Adrenal gland (tissue), 12 donors: ENCODE results near the gene MYH13. TPM values are rescaled to one million over a fixed set of nuclear protein-coding genes. Genes with fewer than 3 reads are reported as not detected.

Source experiments
- DNase-seq, 7 donors: peaks; one replicate each; pipeline ENCODE4 v3.0.0-alpha.2; 2019 to 2020
- H3K27ac ChIP-seq, 5 donors: fragments of 200-600 bp; sonication (generic) in 4 of 5; 1 replicate in 3 of 5; 2 replicates in 2 of 5; pipeline versions ENCODE4 v1.5.1 to v1.8.0; 2016 to 2020; ENCODE audit warnings: mild to moderate bottlenecking in 1 of 5
- H3K27me3 ChIP-seq: fragments of 200-600 bp; 2 replicates; pipeline ENCODE4 v1.8.0; 2021
- H3K36me3 ChIP-seq, 2 donors: fragments of 200-600 bp; replicated peaks in 1 of 2; 1 replicate in 1 of 2; 2 replicates in 1 of 2; pipeline versions ENCODE4 v1.5.1 to v1.8.0; 2018 to 2022
- H3K4me1 ChIP-seq, 2 donors: fragments of 200-600 bp; replicated peaks in 1 of 2; 1 replicate in 1 of 2; 2 replicates in 1 of 2; pipeline versions ENCODE4 v1.5.1 to v1.8.0; 2018 to 2021
- H3K4me3 ChIP-seq, 4 donors: fragments of 200-600 bp; sonication (generic) in 3 of 4; one replicate each; pipeline ENCODE4 v1.5.1; 2016 to 2018
- H3K9me3 ChIP-seq, 3 donors: fragments of 200-600 bp; sonication (generic) in 1 of 3; replicated peaks in 1 of 3; 1 replicate in 2 of 3; 2 replicates in 1 of 3; pipeline versions ENCODE4 v1.5.1 to v1.8.0; 2016 to 2021
- POLR2A ChIP-seq, 2 donors: fragments of 450-650 bp; IDR thresholded peaks; one replicate each; pipeline ENCODE4 v1.6.1; 2017; ENCODE audit warnings: antibody characterized with exemption in 2 of 2, mild to moderate bottlenecking in 2 of 2, moderate library complexity in 1 of 2
- WGBS, 4 donors: extraction: QIAGEN DNeasy Blood & Tissue Kit in 2 of 4; methylation state at CpG; one replicate each; pipeline versions ENCODE4 v1.1.5 to v1.1.7; 2013 to 2017; 5-methylcytosine and 5-hydroxymethylcytosine counted together
- intact Hi-C, 2 donors: fragments of 100-400 bp; cut with DNase I; formaldehyde crosslinking; loops; one replicate each; pipeline versions ENCODE4 v1.14.1 to v1.15.0; 2022 to 2023
- polyA plus RNA-seq, 3 donors: library from polyadenylated mRNA; stranded (reverse); fragments of 200-250 nt in 2 of 3; fragments of 350-450 nt in 1 of 3; fragmentation: Illumina TruSeq in 1 of 3; extraction: RNeasy Lipid Tissue Mini Kit (QIAGEN cat#74804) in 1 of 3; gene quantifications; one replicate each; pipeline ENCODE4 v1.2.3, GENCODE V29; 2013 to 2014
- total RNA-seq, 9 donors: library from RNA; depleted of rRNA in 4 of 9; stranded (reverse); fragments of >200 nt in 4 of 9; fragments of 120-200 nt in 1 of 9; fragmentation: NEBNext Ultra II Directional in 1 of 9; extraction: Animal tissue kit (Norgen Biotek cat#: 25700) in 1 of 9; gene quantifications; one replicate each; pipeline versions ENCODE4 v1.1.0 to v1.2.4, GENCODE V29; 2013 to 2023
- TF ChIP-seq, protein P1 (sequence below), 6 experiments: fragments of 450-650 bp in 4 of 6; fragments of 200-600 bp in 2 of 6; sonication (generic) in 1 of 6; IDR thresholded peaks; 1 replicate in 5 of 6; 2 replicates in 1 of 6; pipeline versions ENCODE4 v1.5.1 to v1.8.0; 2016 to 2021; ENCODE audit warnings: antibody characterized with exemption in 6 of 6, mild to moderate bottlenecking in 2 of 6, moderate library complexity in 1 of 6
- donor health status: healthy with polysubstance abuse.
- donor health status: Bipolar disorder and iron deficiency.
- donor health status: DM: yes; HTN: yes; CAD: no.
- donor health status: DM: no; HTN: no; CAD: no.
- donor health status: DM: no; HTN: no; CAD: no.
- donor health status: DM: yes; HTN: yes; CAD: no.

MYH13 gene
- total and polyA plus RNA-seq, 12 donors = not detected

DNA sequence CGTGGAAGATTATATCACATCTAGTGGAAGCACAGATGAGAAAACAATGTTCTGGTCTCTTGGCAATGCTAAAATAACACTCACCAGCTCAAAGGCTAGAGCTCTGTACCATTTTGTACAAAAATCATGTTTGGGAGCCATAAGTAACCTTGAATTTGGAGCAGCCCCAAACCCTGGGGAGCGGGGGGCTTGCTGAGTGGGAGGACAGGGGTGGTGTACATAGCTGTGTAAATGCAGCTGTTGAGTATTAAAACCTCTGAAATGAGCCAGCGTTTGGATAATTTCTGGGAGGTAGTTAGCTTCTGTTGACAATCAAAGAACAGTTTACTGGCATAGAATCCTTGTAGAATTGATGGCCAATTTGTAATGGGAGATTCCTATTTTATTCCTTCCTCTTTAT, 44.6 kb upstream of the MYH13 start:
- TF ChIP-seq POLR2A (IDR thresholded peaks at IDR 0.05) = no peak
- TF ChIP-seq, protein P1, sequence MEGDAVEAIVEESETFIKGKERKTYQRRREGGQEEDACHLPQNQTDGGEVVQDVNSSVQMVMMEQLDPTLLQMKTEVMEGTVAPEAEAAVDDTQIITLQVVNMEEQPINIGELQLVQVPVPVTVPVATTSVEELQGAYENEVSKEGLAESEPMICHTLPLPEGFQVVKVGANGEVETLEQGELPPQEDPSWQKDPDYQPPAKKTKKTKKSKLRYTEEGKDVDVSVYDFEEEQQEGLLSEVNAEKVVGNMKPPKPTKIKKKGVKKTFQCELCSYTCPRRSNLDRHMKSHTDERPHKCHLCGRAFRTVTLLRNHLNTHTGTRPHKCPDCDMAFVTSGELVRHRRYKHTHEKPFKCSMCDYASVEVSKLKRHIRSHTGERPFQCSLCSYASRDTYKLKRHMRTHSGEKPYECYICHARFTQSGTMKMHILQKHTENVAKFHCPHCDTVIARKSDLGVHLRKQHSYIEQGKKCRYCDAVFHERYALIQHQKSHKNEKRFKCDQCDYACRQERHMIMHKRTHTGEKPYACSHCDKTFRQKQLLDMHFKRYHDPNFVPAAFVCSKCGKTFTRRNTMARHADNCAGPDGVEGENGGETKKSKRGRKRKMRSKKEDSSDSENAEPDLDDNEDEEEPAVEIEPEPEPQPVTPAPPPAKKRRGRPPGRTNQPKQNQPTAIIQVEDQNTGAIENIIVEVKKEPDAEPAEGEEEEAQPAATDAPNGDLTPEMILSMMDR (IDR thresholded peaks at IDR 0.05) = no peak
- DNase-seq = no peak
- 49 to 70% (median 63%) methylated on average over 3 of the region's 3 CpGs for WGBS, 4 donors
- Histone ChIP-seq H3K4me1 (no peaks in the 10 kb centered on the region), H3K27me3 (no peaks in the 10 kb centered on the region), H3K4me3 (no peak overlapping the region), H3K27ac (no peak overlapping the region), H3K36me3 (no peaks in the 10 kb centered on the region), H3K9me3 (no peaks in the 10 kb centered on the region)
- intact Hi-C loops = loop anchor here in 1 of 2 donors (10.0 kb wide), 1 partner anchor 137 kb away; no protein-coding TSS in a partner anchor

DNA sequence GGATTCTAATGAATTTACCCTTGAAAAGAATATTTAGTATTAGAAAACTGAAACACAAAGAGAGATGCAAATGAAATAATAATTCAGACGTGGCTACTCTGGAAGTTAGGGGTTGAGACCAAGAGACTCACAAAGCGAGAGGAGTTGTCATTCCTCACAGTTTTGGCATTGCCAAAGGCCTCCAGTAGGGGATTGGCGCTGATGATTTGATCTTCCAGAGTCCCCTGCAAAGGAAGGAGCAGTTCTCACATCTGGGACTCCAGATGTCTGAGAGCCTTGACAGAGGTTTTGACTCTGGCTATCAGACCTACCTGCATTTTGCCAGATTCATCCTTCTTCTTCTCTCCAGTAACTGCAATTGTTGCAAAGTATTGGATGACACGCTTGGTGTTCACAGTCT, 42.4 kb upstream of the MYH13 start:
- TF ChIP-seq POLR2A (IDR thresholded peaks at IDR 0.05) = no peak
- TF ChIP-seq, protein P1 (IDR thresholded peaks at IDR 0.05) = no peak
- WGBS, 4 donors = 66 to 79% (median 74%) methylated on average over 4 of the region's 4 CpGs
- H3K9me3 ChIP-seq = no peaks in the 10 kb centered on the region
- H3K4me3 ChIP-seq = no peak overlapping the region
- DNase-seq = no peak
- H3K4me1 ChIP-seq = no peaks in the 10 kb centered on the region
- H3K36me3 ChIP-seq = no peaks in the 10 kb centered on the region
- no peak overlapping the region for H3K27ac ChIP-seq
- no peaks in the 10 kb centered on the region for H3K27me3 ChIP-seq
- intact Hi-C loops = loop anchor here in 1 of 2 donors (10.0 kb wide), 1 partner anchor 140 kb away; no protein-coding TSS in a partner anchor

DNA sequence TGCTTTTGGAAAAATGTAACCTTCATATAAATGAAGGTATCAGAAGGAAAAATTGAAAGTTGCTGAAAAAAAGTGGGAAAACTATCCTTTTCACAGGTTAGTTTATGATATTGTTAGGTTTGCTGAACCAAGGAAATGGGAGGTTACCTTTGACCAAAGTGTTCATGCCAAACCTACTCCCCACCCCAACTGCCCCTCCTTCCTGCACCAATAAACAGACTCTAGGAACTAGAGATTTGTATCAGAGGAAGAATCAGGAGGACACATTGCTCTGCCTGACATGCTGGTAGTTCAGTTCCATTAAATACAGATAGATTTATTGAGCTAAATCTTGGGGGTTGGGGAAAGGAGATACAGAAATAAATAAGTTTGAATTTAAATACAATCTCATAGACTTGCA, 30.8 kb upstream of the MYH13 start:
- H3K4me3 ChIP-seq = no peak overlapping the region
- no peak overlapping the region for H3K27ac ChIP-seq
- TF ChIP-seq, protein P1 (IDR thresholded peaks at IDR 0.05) = no peak
- TF ChIP-seq POLR2A (IDR thresholded peaks at IDR 0.05) = no peak
- H3K9me3 ChIP-seq = no peaks in the 10 kb centered on the region
- no peaks in the 10 kb centered on the region for H3K36me3 ChIP-seq
- intact Hi-C loops = no loop called here
- H3K4me1 ChIP-seq = no peaks in the 10 kb centered on the region
- no peak for DNase-seq
- no peaks in the 10 kb centered on the region for H3K27me3 ChIP-seq

DNA sequence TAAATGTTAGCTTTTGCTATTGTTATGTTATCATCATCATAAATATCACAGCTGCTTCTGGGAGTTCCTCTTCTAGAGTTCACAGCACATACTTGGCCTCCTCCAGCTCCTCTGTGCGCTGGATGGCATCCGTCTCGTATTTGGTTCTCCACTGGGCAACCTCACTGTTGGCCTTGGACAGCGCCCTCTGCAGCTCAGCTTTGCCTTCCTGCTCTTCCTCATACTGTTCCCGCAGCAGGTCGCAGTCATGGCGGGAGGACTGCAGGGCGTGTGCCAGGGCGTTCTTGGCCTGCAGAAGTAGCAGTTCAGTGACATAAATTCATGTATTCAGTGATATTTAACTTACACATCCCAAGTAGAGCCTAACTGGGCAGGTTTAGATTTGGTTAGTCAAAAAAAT, 25.5 kb upstream of the MYH13 start:
- 76 to 96% (median 87%) methylated on average over 9 of the region's 9 CpGs for whole genome bisulfite sequencing, 4 donors
- intact Hi-C loops = no loop called here

More for the DNA sequence above, 25.5 kb upstream of the MYH13 start:
- no peaks in the 10 kb centered on the region for H3K4me1 ChIP-seq
- no peak for DNase-seq
- H3K27me3 ChIP-seq = no peaks in the 10 kb centered on the region
- TF ChIP-seq, protein P1 (IDR thresholded peaks at IDR 0.05) = no peak
- TF ChIP-seq POLR2A (IDR thresholded peaks at IDR 0.05) = no peak
- no peak overlapping the region for H3K27ac ChIP-seq
- no peaks in the 10 kb centered on the region for H3K36me3 ChIP-seq
- H3K9me3 ChIP-seq = no peaks in the 10 kb centered on the region
- no peak overlapping the region for H3K4me3 ChIP-seq
